GM19438 (cell line): ENCODE data around the gene TMEM174.

Source experiments
- ATAC-seq: cut with Tn5 transposase; IDR thresholded peaks from one replicate; pipeline ENCODE4 v1.9.1; 2021; ENCODE audit warnings: low read depth; ENCODE audit not compliant: unreplicated experiment

TMEM174 gene

DNA sequence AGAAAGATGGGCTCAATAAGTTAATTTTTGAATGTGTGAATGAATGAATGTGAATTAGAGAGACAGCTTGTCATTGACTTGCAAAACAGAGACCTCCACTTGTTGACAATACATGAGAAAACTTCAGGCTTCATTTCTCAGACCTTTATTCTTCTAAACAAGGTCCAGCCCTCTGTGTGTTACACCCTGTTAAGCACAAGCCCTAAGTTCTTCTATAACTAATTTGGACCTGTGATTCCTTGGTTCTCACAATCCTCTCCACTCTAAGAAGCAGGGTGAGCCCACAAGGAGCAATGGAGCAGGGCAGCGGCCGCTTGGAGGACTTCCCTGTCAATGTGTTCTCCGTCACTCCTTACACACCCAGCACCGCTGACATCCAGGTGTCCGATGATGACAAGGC lies at the start of gene TMEM174:
Gene TMEM174, plus strand, starts transcription at position 243 of the 400 bp plus-strand sequence. Its CDS starts 51 bp downstream, at position 294.
- ATAC-seq, result no peak

DNA sequence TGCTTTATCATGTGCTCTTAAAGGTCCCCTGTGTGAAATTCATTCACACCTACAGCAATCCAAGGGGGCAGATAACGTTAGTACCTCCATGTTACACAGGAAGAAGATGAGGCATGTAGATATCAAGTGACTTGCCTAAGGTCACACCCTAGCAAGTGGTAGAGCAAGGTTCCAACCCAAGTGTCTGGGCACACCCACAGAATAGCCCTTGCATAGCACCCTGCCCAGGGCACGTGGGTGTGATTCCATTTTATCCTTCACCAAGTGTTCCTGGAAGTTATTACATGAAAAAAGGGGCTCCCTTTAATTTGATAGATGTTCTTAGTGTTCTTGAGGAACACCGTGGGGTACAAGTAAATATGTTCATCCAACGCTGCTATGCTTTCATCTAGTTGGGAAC lies 47.7 kb upstream of the TMEM174 start:
- no peak for ATAC-seq

DNA sequence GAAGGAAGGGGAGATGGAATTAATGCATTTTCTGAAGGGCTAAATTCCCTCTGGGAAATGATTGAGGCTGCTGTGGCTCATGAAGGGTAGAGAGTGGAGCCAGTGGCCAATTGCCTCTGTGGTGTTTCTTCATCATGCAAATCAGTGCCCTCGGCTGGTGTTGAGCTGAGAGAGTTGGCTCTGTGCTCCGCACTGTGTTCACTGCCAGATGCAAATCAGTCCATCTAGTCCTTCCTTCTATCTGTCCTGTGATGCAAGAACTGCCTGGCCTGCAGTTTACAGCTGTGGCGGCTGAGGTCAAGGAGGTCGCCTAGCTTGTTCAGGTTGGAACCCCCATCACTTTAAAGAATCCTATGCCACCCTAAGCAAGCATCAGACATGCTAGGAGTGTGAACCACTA lies 46.6 kb upstream of the TMEM174 start:
- ATAC-seq, result no peak

DNA sequence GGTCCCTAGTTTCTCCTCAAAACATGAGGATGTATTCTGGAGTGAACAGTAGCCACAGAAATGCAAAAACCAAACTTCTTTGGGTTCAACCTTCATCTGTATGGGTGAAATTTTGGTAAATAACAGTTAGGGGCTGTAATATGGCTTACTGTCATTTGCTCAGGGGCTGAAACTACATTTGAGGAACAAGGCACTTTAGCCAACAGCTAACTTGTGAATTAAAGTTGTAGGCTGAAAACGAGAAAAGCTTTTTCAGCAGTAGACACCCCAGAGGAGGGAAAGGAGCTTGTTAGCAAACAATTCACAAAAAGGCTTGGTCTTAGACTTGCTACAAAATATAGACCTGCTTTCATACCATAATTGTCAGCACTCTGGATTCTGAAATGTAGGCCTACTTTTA lies 46.0 kb upstream of the TMEM174 start:
- ATAC-seq, result no peak

DNA sequence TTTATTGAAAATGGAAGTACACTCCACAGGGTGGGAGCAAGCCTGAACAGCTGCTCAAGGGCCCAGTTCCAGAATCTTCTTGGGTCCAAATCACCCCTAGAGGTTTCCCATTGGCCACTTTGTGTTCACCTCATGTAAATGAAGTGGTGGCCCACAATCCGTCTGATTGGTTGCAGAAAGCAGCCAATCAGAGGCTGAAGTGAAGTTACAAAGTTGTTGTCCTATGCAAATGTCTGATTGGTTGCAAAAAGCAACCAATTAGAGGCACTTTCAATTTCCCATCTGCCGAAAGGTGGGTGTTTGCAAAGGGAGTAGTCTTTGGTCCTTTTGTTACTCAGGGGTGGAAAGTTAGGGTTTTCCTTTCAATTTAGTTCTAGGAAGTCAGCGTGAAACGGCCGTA lies 43.9 kb upstream of the TMEM174 start:
- ATAC-seq, result no peak

GRCh38 chr5:73130811-73131210 lies 42.2 kb upstream of the TMEM174 start:
- no peak for ATAC-seq

GRCh38 chr5:73131711-73132425 lies 41.1 kb upstream of the TMEM174 start:
- no peak for ATAC-seq

GRCh38 chr5:73132759-73133158 lies 40.2 kb upstream of the TMEM174 start:
- ATAC-seq, result no peak

GRCh38 chr5:73135021-73135420 lies 38.0 kb upstream of the TMEM174 start:
- ATAC-seq, result no peak

GRCh38 chr5:73135429-73136054 lies 37.5 kb upstream of the TMEM174 start:
- ATAC-seq, result no peak

DNA sequence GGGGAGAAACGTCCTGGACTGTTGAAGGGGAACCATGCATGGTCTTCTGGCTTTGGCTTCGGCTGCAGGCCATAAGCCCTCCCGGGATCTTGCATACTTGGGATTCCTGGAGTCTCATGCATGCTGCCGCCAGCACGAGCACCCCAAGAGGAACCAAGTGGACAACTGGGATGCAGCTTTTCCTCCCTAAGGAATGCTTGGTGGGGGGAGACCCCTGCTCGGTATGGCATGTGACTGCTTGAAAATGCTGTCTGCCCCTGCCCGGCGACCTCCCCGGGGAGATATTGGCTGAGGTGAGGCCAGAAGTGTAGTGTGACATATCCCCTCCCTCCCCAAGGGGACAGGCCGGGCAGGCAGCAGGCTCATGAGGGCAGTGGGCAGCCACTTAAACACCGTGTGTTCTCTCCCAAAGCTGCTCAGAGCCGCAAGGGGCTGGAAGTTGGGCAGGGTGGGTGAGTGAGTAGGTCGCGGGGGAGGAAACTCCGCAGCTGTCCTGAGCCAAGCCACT lies 36.9 kb upstream of the TMEM174 start:
- no peak for ATAC-seq

DNA sequence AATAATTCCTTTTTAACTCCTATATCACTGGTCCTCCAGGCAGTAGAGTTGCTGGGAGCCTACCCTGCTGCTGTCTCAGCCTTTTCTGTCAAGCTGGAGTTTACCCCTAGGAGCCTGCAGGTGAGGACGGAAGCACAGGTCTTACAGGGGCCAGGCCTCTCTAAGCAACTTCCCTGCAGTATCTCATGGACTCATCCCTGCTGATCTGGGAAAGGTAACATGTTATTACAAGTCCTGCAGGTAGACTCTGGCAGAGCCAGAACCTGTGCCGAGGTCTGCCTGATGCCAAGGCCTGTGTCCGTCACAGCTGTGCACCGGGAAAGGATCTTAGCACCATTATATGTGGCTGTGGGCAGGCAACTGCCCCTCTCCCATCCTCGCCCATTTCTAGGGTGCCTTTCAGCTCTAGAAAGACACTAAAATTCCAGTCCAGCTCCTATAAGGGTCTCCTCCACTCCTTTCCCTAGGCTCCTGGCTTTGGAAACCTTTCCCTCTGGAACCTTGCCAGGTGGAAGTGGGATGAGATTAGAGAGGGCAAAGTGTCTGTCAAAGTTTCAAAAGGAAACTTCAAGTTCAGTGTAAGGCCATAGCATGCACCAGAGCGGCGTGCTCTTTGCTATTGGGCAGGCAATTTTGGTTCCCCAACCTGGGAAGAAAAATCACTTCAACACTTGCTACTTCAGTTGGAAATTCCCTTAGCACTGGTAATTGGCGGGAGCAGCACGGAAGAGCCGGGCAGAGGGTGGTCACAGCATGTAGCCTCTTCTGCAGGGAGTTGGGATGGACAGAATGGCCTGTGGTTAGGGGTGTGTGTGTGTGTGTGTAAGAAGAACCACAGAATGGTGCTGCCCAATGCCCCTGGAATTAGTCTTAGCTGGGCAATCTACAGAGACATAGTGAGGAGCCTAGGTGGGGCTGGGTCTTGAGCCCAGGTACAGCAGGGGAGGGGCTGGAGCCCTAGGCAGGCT lies 35.1 kb upstream of the TMEM174 start:
- ATAC-seq, result no peak

DNA sequence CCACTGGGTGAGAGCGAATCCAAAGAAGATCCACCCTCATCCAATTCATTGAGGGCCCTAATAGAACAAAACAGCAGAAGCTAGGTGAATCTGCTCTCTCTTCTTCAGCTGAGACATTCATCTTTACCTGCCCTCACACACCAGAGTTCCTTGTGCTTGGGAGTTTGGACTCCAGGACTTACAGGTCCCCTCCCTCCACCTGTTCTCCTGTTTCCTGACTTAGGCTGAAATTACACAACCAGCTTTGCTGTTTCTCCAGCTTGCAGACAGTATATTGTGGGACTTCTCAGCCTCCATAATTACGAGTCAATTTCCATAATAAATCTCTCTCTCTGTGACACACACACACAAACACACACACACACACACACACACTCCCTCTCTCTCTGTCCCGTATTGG lies 33.5 kb upstream of the TMEM174 start:
- ATAC-seq, result no peak

DNA sequence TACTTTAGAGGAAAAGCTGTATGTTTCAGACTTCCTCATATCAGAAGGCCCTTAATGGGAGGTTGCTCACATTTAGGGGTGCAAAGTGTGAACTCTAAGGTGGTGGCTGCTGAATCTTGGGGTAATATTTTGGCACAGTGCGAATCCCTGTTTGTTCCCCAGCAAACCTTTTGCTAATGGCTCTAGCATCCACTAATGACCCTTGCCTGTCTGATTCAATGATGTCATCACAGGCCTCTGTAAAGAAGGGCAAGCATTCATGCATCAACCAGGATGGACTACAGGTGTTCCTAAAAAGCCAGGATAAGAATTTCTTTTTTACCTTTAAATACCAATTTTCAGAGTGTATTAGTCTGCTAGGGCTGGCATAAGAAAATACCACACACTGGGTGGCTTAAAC lies 32.2 kb upstream of the TMEM174 start:
- ATAC-seq, result no peak

GRCh38 chr5:73142035-73142434 lies 31.0 kb upstream of the TMEM174 start:
- no peak for ATAC-seq

DNA sequence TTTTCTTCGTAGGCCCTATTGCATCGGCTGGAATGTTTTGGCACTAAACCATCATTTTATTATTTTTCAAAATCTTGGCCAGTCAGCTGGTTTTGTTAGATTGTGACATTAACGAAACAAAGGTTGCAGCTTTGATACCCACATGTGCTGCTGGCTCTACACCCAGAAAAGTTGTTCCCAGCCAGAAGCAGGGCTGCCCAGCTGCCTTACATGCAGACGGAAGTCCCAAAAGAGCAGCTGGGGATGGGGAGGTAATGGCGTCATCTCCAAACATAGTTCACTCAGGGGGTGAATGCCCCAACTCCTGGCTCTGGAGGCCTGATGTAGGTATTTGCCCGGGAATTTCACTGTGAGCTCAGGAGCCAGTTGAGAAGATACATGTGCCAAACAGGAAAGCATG lies 29.3 kb upstream of the TMEM174 start:
- no peak for ATAC-seq

- ATAC-seq, result no peak
These were observed 23.5 kb upstream of the TMEM174 start for GRCh38 chr5:73149540-73149939.

DNA sequence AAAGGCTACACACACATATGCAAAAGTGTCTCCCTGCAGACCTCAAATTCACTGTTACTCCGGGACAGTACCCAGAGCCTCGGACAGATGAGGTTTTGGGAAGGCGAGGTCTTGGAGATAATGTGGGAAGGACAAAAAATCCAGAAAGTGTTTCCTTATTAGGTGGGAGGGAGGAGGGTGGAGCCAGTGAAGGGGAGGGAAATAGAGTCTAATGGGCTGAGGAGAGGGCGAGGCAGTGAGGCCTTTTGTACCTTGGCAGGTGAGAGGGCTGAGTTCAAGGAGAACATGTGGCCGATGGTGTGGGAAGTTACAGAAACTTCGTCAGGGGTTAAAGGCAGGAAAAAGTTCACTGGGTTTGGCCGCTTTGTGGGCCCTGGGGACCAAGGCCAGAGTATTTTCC lies 22.1 kb upstream of the TMEM174 start:
- ATAC-seq, result no peak

- no peak for ATAC-seq
These were observed 21.1 kb upstream of the TMEM174 start for GRCh38 chr5:73151766-73152410.
